Measurements from ENCODE around the gene BTNL3.

The BTNL3 gene

GRCh38 chr5:181054138-181054537, 65.5 kb downstream of the BTNL3 start:
- H3K4me3 ChIP-seq (replicated peaks; ENCODE audit: low read depth, low read length): no peak overlapping the region
- no peak for TF ChIP-seq CTCF (IDR thresholded peaks at IDR 0.05; ENCODE audit: low read depth, low read length, missing control alignments)

GRCh38 chr5:181054871-181055459, 66.3 kb downstream of the BTNL3 start:
- no peak overlapping the region for H3K4me3 ChIP-seq (replicated peaks; ENCODE audit: low read depth, low read length)
- no peak for DNase-seq (ENCODE audit: extremely low read depth, low read depth)
- TF ChIP-seq CTCF (IDR thresholded peaks at IDR 0.05; ENCODE audit: low read depth, low read length, missing control alignments): no peak

More at GRCh38 chr5:181054138-181054537, 65.5 kb downstream of the BTNL3 start:
- DNase-seq (ENCODE audit: extremely low read depth, low read depth): no peak

Data from HFF-Myc (cell line).